ENCODE data around the gene CACNA1E.

CACNA1E gene

GRCh38 chr1:181485287-181486097 is 2.2 kb downstream of the CACNA1E start:
- peak; percentile 22 to 25 for DNase-seq

DNA sequence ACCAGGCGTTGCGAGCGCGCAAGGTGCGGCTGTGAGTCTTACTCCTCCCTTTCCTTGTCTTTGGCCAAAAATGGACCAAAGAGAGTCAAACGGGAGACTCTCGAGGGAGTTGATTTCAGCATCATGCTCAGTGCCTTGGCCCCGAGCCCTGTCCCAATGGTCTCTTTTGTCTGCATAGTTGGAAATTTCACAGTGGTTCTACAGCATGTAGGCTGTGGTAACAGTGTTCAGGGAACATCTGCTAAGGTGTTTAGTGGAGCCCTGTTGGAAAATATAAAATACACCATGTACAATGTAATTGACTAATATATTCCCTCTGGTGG is 2.7 kb downstream of the CACNA1E start:
- no peak for DNase-seq

GRCh38 chr1:181488866-181489265 is 5.5 kb downstream of the CACNA1E start:
- DNase-seq = no peak

DNA sequence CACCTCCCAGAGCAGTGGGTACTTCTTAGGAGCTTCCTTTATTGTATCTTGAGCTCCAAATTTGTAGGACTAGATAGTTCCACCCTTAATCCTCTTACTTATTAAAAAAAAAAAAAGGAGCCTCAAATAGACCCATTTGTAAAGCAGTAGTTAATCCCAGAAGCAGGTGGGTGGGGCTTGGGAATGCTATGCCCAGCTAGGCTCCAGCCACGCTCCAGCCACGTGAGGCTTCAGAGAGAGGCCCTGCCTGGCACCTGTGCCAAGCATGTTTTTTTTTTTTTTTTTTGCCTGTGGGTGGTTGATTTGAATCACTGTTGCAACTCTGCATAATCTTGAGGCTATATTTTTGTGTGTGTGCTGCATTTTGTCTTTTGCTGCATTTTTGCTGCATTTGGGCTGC is 7.0 kb downstream of the CACNA1E start:
- DNase-seq = no peak

GRCh38 chr1:181490740-181491712 is 7.7 kb downstream of the CACNA1E start:
- no peak for DNase-seq

GRCh38 chr1:181493166-181493565 is 9.8 kb downstream of the CACNA1E start:
- DNase-seq = no peak

- no peak for DNase-seq
These were observed 10.6 kb downstream of the CACNA1E start for GRCh38 chr1:181493885-181494284.

DNA sequence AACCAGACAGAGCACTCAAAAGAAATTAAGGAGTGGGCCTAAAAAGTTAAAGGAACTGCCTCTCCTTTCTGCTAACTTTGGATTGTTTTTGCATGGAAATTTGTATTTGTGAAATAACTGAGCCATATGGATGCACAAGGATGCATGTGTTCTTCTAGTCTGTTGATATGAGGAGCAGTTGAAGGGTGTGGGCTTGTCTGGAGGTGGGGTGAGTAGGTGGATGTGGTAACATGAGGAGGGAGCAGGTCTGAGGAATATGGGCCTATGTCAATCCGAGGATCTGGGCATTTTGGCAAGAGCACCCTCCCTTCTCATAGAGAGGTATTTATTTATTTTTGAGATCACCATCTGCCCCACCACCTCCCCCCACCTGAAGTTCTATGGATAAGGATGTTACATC is 13.4 kb downstream of the CACNA1E start:
- DNase-seq = no peak

DNA sequence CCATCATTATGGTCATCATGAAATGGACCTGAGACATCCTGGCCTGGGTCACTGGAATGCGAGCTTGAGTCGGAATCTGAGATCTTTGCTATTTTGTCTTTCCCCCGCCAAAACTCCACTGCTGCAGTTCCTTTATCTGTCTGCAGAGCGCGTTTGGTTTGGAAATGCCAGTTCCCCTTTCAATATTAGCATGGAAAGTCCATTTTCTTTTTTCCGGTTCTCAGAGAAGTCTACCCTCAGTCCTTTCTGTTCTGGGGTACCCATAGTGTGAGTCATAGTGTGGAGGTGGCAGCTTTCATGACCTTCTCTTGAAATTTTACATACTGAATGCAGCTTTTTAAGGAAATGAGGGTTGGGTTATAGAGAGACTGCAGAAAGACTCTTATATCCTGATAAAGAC is 14.6 kb downstream of the CACNA1E start:
- no peak for DNase-seq

- no peak for DNase-seq
These were observed 16.5 kb downstream of the CACNA1E start for GRCh38 chr1:181499825-181500224.

- DNase-seq = no peak
These were observed 17.3 kb downstream of the CACNA1E start for GRCh38 chr1:181500636-181501035.

DNA sequence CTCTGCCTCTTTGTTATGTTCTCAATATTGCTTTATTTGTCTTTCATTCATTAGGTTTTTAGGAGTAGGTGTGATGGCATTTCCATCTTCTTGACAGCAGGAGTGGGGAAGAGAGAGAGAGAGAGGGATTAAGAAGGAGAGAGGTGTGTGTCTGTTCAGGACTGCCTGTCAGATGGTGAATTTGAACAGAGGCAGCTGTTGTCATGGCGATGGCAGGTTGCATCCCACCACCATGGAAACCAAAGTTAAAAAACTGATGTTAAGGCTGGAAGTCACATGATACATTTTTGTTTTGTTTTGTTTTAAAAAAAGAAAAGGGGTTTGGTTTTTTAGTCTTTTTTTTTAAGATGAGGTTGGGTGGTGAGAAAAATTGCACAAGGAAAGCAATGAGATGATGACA is 18.3 kb downstream of the CACNA1E start:
- DNase-seq = no peak

GRCh38 chr1:181503171-181503810 is 20.0 kb downstream of the CACNA1E start:
- DNase-seq = no peak

- DNase-seq = peak in 1 of 2 experiments; percentile 19
These were observed 21.1 kb downstream of the CACNA1E start for GRCh38 chr1:181504399-181504842.

DNA sequence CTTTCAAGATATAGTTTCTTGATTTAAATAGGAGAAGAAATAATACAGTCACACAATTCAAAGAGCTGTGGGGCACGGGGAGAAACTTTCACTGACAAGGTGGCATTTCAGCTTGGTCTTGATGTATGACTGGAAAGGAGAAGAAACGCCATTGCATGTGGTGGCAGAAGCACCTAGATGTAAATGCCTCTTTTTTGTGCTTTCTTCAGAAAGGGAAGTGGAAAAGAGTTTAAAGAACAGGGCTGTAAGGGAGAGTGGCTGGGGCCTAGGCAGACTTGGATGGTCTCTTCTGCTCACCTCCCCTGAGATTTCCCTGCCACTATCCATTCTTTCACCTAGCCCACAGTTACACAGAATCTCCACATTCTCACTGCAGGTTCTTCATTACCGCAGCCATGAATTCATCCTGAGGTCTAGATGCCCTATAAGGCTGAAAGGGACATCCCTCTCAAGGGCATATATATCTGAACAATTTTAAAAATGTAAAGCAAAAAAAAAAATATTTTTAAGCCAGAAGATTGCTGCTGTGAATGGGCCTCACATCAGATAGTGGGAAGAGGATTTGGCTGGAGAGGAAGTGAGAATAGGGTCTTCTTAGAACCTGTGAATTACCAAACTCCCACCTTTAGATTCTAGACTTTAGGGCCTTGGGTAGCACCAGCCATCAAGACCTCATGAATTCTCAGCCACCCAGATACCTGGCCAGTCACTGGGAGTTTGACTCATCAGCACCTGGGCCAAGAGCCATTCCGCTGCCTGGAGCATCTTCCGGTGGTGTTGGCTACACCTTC is 23.4 kb downstream of the CACNA1E start:
- no peak for DNase-seq

DNA sequence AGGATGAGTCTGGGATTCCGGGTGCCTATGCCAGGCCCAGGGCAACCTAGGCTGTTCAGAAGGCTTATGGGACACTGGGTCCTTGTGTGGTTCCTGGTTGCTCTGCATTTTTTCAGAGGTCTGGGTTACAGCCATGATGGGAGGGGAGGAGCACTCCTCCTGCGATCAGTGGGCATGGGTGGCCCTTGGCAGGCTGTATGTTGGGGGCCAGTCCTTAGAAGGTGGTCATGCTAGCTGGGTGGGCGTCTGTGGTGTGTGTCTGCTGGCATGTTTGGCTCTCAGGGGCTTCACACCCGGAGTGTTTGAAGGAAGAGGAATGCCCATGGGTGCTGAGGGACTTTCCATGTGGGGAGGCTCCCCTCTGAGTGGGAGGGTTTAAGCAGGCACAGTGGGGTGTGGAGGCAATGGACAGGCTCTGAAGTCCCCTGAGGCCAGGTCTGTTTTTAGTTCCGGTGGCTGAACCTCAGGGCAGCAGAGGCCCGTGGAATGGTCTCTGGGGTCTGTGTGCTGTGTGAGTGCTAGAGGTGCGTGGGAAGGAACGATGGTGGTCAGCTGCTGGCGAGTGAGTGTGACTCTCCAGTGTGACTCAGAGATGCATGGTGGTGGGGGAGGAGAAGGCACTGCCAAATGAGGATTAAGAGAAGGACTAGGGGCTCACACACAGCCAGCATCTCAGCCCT is 25.3 kb downstream of the CACNA1E start:
- no peak for DNase-seq

DNA sequence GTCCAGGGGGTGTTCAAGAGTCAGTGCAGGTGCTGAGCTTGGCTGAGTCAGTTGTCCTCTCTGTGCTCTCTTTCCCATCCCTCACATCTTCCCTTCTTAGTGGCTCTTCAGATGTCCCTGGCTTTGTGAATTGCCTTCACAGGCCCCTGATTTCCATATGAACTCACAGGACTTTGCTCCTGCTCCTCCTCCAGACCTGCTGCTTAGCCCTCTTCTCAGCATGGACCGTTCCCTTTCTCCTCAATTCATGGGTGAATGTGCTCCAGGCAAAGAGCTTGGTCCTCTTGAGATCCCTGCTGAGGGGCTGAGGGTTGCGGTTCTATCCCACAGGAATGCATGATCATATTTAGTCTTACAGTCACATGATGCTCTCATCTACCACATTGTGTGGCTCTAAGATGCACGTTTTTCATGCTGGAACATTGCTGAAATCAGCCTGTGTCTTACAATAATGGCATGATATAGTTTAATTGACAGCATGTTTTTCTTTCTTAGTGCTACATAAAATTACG is 30.5 kb downstream of the CACNA1E start:
- no peak for DNase-seq

GRCh38 chr1:181514298-181515290 is 31.3 kb downstream of the CACNA1E start:
- DNase-seq = no peak

GRCh38 chr1:181516706-181517105 is 33.4 kb downstream of the CACNA1E start:
- DNase-seq = no peak

DNA sequence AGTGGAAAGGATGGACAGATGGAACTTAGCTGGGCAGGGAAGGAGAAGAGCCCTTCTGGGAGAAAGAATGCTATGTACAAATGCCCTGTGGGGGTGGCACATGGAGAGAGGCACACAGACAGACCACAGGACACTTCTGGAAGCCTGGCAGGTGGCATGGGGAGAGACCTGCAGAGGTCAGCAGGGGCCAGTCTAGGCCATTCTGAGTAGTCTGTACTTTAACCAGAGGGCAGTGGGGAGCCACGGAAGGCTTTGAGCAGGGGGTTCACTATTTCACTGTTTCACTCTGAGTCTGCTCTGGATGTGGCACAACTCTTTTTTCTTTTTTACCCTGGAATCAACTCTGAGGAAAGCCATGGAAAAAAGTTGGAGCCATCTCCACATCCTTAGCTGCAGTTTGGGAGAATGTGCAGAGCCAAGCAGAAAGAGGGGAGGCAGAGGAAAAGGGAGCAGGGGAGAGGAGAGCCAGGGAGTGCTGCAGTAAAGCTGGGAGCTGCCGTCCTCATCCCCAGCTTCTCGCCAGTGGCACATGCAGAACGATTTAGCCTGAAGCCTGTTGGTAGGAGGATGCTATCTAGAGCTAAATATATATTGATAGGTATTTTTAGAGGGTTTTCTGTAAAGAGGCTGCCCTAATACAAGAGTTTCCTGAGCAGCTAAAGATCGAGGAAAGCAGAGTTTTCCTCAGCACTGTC is 34.0 kb downstream of the CACNA1E start:
- no peak for DNase-seq
